ENCODE data around the gene ARHGAP22.

The ARHGAP22 gene

DNA sequence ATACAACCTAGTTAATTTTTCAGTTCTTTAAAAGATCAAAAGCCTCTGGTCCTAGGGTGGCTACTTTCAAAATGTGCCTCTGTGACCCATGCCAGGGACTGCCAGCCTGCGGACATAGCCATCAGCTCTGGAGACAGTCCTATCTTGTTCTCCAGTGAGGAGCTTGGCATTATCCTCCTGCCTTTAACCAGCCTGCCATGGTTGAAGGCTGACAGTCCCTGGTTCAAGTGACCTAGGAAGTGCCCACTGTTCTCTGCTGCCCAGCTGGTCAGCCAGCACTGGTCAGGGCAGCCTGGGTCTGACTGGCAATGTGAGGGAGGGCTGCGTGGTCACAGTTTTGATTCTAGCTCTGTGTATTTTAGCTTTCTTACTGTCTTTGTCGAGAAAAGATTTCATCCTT, 18.1 kb upstream of the ARHGAP22 start:
- TF ChIP-seq, protein P1, sequence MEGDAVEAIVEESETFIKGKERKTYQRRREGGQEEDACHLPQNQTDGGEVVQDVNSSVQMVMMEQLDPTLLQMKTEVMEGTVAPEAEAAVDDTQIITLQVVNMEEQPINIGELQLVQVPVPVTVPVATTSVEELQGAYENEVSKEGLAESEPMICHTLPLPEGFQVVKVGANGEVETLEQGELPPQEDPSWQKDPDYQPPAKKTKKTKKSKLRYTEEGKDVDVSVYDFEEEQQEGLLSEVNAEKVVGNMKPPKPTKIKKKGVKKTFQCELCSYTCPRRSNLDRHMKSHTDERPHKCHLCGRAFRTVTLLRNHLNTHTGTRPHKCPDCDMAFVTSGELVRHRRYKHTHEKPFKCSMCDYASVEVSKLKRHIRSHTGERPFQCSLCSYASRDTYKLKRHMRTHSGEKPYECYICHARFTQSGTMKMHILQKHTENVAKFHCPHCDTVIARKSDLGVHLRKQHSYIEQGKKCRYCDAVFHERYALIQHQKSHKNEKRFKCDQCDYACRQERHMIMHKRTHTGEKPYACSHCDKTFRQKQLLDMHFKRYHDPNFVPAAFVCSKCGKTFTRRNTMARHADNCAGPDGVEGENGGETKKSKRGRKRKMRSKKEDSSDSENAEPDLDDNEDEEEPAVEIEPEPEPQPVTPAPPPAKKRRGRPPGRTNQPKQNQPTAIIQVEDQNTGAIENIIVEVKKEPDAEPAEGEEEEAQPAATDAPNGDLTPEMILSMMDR (IDR thresholded peaks at IDR 0.05): no peak
- Histone ChIP-seq H3K27me3 (no peaks in the 10 kb centered on the region), H3K9me3 (peaks cover 0 to 4% (median 0%) of the 10 kb centered on the region in 3 donors), H3K27ac (no peak overlapping the region), H3K4me1 (no peaks in the 10 kb centered on the region), H3K4me3 (no peak overlapping the region), H3K36me3 (no peaks in the 10 kb centered on the region)
- DNase-seq: no peak
- intact Hi-C loops (cut with DNase I; ENCODE audit: low total_unique reads): no loop called here

DNA sequence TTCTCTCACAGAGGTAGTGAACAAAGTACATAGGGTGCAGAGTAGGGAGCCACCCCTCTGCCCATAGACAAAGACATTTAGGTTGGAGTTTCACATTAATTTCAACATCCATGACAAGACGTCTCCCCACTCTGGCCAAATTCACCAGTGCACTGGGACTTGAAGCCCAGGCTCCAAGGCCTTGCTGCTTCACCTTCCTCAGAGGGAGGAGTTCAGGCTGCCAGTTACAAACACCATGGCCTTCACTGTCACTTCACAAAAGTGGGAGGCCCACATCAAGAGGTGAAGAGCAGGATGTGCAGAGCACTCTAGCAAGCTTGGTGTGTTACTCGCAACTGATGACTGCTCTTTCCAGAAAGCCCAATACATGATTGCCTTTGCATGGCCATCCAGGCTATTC, 15.8 kb upstream of the ARHGAP22 start:
- H3K27me3 ChIP-seq: no peaks in the 10 kb centered on the region
- TF ChIP-seq, protein P1 (IDR thresholded peaks at IDR 0.05): no peak
- no peak overlapping the region for H3K4me3 ChIP-seq
- no peak overlapping the region for H3K27ac ChIP-seq
- no peak for DNase-seq
- peaks cover 0 to 7% (median under 1%) of the 10 kb centered on the region in 3 donors for H3K9me3 ChIP-seq
- intact Hi-C loops (cut with DNase I; ENCODE audit: low total_unique reads): no loop called here
- no peaks in the 10 kb centered on the region for H3K4me1 ChIP-seq
- H3K36me3 ChIP-seq: no peaks in the 10 kb centered on the region

DNA sequence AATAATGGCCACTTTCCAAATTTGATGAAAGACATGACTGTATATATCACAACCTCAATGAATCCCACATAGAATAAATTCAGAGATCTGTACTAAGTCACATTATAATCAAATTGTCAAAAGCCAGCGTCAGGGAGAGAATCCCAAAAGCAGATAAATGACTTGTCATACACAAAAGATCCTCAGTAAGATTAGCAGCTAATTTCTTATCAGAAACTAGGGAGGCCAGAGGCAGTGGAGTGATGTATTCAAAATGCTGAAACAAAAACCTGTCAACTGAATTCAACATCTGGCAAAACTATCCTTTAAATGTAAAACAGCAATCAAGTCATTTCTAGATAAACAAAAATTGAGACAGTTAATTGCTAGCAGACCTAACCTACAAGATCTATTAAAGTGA, 11.6 kb upstream of the ARHGAP22 start:
- intact Hi-C loops (cut with DNase I; ENCODE audit: low total_unique reads): no loop called here
- H3K27me3 ChIP-seq: no peaks in the 10 kb centered on the region

DNA sequence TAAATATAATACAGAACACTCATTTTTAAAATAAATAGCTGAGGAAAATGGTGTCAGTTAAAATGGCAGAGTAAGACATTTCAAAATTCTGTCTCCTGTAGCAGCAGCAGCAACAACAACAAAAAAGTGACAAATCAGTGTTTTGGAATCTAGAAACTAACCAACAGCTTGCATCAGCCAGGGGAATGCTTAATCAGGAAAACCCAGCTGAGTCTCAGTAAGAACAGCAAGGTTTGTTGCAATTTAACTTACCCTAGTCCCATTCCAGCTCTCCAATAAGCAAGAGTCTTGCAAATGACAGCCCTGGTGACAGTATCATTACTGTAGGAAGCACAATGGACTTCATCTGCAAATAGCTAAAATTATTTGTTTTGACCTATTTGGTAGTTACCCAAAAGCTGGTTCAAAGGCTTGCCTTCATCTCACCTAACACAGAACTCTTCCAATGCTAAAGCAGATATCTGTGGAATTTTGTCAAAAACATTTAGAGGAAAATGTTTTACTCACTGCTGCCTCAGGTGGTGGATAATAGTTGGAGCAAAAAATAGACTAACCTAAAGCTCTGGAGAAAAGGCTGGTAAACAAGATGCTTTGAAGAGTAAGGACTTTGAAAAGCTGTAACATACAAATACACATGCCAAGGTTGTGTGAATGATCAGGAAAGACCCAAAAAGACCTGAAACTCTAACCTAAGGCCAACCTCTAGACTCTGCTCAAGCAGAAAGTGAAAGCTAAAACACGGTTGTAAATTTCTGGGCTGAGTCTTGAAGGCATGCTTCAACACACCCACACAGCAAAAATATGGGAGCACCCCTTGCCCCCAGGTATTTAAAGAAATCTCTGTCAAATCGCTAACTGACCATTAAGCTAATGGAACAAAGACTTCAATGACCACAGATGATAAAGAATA, 9.9 kb upstream of the ARHGAP22 start:
- H3K36me3 ChIP-seq: no peaks in the 10 kb centered on the region
- H3K27ac ChIP-seq: no peak overlapping the region
- no peaks in the 10 kb centered on the region for H3K27me3 ChIP-seq
- DNase-seq: no peak
- no peaks in the 10 kb centered on the region for H3K4me1 ChIP-seq
- intact Hi-C loops (cut with DNase I; ENCODE audit: low total_unique reads): no loop called here
- H3K4me3 ChIP-seq: no peak overlapping the region
- H3K9me3 ChIP-seq: peaks cover 0 to 9% (median 2%) of the 10 kb centered on the region in 3 donors
- TF ChIP-seq, protein P1 (IDR thresholded peaks at IDR 0.05): no peak

More for the DNA sequence above, 11.6 kb upstream of the ARHGAP22 start:
- Histone ChIP-seq H3K36me3 (no peaks in the 10 kb centered on the region), H3K9me3 (peaks cover 0 to 10% (median 2%) of the 10 kb centered on the region in 3 donors), H3K4me3 (no peak overlapping the region), H3K4me1 (no peaks in the 10 kb centered on the region), H3K27ac (no peak overlapping the region)
- TF ChIP-seq, protein P1 (IDR thresholded peaks at IDR 0.05): no peak
- no peak for DNase-seq

DNA sequence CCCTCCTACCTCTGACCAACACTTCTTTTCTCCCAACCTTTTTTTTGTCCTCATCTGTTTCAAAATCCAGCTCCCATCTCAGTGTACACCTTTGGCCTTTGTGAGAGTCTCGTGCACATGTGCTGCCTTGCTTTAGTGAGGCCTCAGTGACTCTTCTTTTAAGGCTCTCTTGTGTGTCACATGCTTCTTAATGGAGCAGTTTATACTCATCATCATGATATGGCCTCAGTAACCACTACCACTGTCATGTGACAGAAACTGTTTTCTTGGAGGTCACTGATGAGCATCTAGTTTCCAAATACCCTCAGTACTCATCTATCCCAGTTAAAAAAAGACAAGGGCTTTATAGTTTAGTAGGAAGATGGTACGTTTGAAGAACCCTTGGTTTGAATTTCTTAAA, 8.1 kb upstream of the ARHGAP22 start:
- intact Hi-C loops (cut with DNase I; ENCODE audit: low total_unique reads): no loop called here
- Histone ChIP-seq H3K27ac (no peak overlapping the region), H3K27me3 (no peaks in the 10 kb centered on the region), H3K9me3 (peaks cover 0 to 9% (median 2%) of the 10 kb centered on the region in 3 donors), H3K4me3 (no peak overlapping the region), H3K36me3 (no peaks in the 10 kb centered on the region), H3K4me1 (no peaks in the 10 kb centered on the region)
- DNase-seq: no peak
- TF ChIP-seq, protein P1 (IDR thresholded peaks at IDR 0.05): no peak
